Kidney tubule cell (primary cell): ENCODE measurements around the gene HAUS8.
A peak's percentile ranks its signal among the peaks of the same experiment; 100 is the strongest.
"Not testable (repeated sequence)": the region's sequence is repeated elsewhere in the genome, so short reads cannot be mapped to it uniquely, and the experiment has no call there.

Experiments
- DNase-seq: peaks from one replicate; pipeline ENCODE4 v3.0.0-alpha.2; 2018; ENCODE audit warnings: low spot score

The HAUS8 gene

DNA sequence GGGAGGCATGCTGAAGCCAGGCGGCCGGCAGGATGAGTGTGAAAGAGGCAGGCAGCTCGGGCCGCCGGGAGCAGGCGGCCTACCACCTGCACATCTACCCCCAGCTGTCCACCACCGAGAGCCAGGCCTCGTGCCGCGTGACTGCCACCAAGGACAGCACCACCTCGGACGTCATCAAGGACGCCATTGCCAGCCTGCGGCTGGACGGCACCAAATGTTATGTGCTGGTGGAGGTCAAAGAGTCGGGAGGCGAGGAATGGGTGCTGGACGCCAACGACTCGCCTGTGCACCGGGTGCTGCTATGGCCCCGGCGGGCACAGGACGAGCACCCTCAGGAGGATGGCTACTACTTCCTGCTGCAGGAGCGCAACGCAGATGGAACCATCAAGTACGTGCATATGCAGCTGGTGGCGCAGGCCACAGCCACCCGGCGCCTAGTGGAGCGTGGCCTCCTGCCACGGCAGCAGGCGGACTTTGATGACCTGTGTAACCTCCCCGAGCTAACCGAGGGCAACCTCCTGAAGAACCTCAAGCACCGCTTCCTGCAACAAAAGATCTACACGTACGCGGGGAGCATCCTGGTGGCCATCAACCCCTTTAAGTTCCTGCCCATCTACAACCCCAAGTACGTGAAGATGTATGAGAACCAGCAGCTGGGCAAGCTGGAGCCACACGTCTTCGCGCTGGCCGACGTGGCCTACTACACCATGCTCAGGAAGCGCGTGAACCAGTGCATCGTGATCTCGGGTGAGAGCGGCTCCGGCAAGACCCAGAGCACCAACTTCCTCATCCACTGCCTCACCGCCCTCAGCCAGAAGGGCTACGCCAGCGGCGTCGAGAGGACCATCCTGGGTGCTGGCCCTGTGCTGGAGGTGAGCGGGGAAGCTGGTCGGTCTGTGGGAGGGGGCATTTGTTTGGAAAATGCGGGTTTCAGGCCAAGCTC, 26.7 kb upstream of the HAUS8 start:
- DNase-seq: no peak

- no peak for DNase-seq
Observed at GRCh38 chr19:17098326-17098725, 23.1 kb upstream of the HAUS8 start.

GRCh38 chr19:17097593-17098126, 22.4 kb upstream of the HAUS8 start:
- peak; percentile 47 for DNase-seq

GRCh38 chr19:17095141-17095919, 20.1 kb upstream of the HAUS8 start:
- no peak for DNase-seq

GRCh38 chr19:17094694-17095093, 19.4 kb upstream of the HAUS8 start:
- not testable (repeated sequence) for DNase-seq

- no peak for DNase-seq
Observed at GRCh38 chr19:17092696-17093095, 17.4 kb upstream of the HAUS8 start.

GRCh38 chr19:17091758-17092333, 16.6 kb upstream of the HAUS8 start:
- no peak for DNase-seq

- DNase-seq: no peak
Observed at GRCh38 chr19:17090583-17090982, 15.3 kb upstream of the HAUS8 start.

DNA sequence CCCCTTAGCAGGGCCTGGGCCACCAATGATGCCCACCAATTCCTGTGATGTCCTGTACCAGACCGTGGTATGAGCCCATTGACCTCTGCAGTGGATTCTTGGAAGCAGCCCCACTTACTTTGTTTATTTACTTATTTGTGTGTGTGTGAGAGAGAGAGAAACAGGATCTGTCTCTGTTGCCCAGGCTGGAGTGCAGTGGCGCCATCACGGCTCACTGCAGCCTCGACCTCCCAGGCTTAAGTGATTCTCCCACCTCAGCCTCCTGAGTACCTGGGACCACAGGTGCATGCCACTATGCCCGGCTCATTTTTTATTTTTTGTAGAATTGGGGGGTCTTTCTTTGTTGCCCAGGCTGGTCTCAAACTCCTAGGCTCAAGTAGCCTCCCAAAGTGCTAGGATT, 13.3 kb upstream of the HAUS8 start:
- DNase-seq: no peak

DNA sequence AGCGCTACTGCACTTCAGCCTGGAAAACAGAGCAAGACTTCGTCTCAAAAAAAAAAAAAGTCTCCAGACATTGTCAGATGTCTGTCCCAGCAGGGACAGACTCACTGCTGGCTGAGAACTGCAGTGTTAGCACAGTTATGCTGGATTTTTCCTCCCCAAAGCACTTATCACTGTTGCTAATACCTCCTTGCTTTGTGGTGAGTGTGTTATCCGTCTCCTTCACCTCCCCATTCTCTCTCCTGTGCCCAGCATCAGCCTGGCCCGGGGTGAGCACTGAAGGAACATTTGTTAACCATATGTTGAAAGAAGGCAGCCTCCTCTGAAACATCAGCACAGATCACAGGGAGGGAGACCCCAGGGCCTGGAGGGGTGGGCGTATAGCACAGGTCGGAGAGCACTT, 11.6 kb upstream of the HAUS8 start:
- no peak for DNase-seq

DNA sequence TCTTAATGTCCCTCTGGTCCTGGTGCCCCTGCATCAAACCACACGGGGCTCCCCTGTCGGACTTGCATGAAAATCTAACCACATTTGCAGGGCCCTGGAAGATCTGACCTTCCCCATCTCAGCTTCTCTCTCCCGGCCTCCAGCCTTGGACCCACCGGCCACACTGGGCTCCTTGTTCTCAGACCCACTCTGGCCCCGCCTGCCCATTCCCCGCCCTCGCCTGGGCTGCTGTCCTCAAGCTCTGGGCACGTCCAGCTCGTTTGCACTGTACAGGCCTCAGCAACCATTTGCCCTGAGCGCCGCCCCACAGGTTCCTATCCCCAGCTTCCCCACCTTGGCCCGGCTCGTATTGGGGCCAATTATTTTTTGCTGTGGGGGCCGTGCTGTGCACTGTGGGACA, 10.9 kb upstream of the HAUS8 start:
- no peak for DNase-seq

GRCh38 chr19:17081672-17082630, 6.7 kb upstream of the HAUS8 start:
- DNase-seq: no peak

GRCh38 chr19:17080440-17080801, 5.2 kb upstream of the HAUS8 start:
- DNase-seq: no peak

DNA sequence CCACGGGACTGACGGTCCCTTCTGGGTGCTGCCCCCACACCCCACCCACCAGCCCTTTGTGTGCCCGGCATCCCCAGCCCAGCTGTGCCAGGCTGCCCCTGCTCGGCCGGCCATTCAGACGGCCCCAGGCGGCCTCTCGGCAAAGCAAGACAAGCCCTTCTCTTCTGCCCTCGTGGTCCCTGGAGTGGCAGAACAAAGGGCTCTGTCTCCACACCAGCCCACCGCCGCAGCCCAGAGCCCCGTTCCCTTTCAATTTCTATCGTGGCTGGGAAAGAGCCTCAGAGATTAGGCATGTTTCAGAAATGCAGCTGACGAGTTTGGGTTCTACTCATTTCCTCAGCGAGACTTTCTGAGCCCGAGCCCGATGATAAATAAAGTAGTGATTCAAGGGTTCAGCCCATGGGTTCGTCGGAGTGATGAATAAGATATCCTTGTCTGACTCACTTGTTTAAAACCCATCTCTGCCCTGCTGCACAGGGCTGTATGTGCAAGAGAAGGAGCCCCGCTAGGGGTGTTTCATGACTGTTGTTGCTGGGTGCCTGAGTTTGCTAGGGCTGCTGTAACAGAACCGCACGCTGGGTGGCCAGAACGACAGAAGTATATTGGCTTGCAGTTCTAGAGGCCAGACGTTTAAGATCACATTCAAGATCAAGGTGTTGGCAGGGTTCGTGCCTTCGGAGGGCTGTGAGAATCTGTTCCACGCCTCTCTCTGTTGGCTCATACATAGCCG, 4.6 kb upstream of the HAUS8 start:
- DNase-seq: peak; percentile 98

DNA sequence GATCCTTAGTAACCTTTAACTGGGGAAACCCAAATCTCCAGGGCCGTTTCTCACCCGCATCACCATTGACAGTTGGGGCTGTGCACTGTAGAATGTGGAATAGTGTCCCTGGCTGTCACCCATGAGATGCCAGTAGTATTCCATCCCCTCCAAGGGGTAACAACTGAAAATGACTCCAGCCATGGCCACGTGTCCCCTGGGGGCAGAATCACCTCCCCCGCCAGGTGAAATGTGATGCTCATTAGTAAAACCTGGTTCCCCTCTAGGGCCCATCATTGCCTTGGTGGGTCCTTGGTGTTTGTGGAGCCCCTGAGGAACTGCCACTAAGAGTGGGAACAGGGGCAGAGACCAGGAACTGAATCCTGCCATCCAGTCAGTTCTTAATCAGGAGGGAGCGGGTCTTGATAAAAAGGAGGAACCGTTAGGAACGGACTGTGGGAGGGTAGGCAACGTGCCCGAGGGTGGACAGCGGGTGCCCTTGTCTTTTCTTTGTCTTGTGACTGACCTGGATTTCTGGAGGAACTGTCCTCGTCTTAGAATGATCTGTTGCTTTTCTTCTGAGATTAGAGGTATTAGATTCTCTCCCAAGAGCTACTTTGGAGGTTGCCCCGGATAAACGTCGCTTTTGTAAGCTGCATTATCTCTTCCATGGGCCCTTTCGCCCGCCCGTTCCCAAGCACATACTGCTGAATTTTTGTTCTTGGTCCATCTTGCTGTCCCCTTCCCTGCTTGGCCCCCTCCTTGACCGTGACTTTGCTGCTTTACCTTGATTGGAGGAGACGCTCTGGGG, 3.9 kb upstream of the HAUS8 start:
- no peak for DNase-seq

DNA sequence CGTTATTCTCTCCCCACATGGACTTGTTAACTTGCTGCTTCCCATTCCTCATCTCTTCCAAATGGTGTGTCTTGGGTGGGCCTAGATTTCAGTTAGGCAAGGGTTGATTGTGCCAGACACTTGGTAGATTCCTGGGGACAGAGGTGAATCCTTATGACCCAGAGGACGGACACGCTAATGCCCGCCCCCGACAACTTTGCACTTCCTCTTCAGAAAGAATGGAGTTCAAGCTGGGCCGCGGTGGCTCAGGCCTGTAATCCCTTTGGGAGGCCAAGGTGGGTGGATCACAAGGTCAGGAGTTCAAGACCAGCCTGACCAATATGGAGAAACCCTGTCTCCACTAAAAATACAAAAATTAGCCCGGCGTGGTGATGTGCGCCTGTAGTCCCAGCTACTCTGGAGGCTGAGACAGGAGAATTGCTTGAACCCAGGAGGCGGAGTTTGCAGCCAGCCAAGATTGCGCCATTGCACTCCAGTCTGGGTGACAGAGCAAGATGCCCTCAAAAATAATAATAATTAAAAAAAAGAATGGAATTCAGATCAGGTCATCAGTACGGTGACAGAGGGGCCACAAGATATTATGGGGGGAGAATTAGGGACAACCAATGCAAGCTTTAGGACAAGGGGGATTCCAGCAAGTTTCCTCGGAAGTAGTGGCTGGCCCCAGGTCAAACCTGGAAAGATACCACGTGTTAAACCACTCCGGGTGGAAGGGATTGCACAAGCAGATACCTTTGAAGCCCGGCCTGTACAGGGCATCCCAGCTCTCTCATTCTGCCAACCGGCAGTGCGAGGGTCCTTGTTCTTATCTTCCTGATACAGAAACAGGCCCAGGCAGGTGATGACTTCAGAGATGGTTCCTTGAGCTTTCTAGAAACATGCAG, 3.0 kb upstream of the HAUS8 start:
- DNase-seq: no peak

- DNase-seq: no peak
Observed at GRCh38 chr19:17077447-17078028, 2.3 kb upstream of the HAUS8 start.

- peak; percentile 8 for DNase-seq
Observed at GRCh38 chr19:17076543-17076991, 1.3 kb upstream of the HAUS8 start.
